ENCODE results near the gene EIF4G3. TPM values are rescaled to one million over a fixed set of nuclear protein-coding genes. Genes with fewer than 3 reads are reported as not detected.

The EIF4G3 gene
- total RNA-seq, 1 experiment from 2014 or later = 39.9 TPM

DNA sequence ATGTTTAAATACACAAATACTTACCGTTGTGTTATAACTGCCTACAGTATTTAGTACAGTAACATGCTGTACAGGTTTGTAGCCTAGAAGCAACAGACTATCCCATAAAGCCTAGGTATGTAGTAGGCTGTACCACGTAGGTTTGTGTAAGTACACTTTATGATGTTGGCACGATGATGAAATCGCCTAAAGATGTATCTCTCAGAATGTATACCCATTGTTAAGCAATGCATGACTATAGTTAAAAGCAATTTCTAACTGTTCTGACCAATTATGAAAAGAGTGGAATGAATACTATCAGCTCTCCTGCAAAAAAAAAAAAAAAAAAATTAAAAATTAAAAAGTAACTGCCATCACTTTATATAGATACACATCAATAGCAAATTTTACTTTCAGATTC lies 401.0 kb downstream of the EIF4G3 start:
- Mint-ChIP-seq H3K4me1 (ENCODE audit: low read depth, unreplicated experiment) (peaks cover 8% of the 10 kb centered on the region), H3K36me3 (ENCODE audit: insufficient read depth, unreplicated experiment) (peaks cover 30% of the 10 kb centered on the region), H3K9me3 (ENCODE audit: low read depth, unreplicated experiment) (no peaks in the 10 kb centered on the region), H3K4me3 (ENCODE audit: low read depth, unreplicated experiment) (no peak overlapping the region), H3K27me3 (ENCODE audit: unreplicated experiment) (no peaks in the 10 kb centered on the region), H3K27ac (ENCODE audit: unreplicated experiment) (no peak overlapping the region)
- intact Hi-C loops (cut with micrococcal nuclease; ENCODE audit: unreplicated experiment) = no loop called here
- CTCF ChIA-PET = no interaction called here
- no peak for DNase-seq
- TF ChIP-seq, protein P1, sequence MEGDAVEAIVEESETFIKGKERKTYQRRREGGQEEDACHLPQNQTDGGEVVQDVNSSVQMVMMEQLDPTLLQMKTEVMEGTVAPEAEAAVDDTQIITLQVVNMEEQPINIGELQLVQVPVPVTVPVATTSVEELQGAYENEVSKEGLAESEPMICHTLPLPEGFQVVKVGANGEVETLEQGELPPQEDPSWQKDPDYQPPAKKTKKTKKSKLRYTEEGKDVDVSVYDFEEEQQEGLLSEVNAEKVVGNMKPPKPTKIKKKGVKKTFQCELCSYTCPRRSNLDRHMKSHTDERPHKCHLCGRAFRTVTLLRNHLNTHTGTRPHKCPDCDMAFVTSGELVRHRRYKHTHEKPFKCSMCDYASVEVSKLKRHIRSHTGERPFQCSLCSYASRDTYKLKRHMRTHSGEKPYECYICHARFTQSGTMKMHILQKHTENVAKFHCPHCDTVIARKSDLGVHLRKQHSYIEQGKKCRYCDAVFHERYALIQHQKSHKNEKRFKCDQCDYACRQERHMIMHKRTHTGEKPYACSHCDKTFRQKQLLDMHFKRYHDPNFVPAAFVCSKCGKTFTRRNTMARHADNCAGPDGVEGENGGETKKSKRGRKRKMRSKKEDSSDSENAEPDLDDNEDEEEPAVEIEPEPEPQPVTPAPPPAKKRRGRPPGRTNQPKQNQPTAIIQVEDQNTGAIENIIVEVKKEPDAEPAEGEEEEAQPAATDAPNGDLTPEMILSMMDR (IDR thresholded peaks at IDR 0.05; ENCODE audit: unreplicated experiment) = no peak
- BruUV-seq (replicated peaks) = no TSS peak

DNA sequence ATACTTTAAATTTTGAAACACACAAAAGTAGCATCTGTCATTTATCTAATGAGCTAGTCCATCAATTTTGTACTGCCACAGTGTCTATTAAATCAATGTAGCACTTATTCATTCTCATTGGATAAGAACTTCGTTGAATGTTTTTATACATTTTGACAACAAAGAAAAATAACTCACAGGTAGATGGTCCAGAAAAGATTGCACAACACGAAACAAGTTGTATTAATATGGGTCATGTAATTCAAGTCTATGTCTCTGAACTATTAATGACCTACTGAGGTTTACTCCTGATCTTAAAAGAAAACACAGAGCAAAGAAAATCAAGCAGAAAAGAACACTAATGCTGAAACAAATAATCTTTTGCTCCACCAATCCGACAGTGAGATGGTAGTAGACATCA lies 404.9 kb downstream of the EIF4G3 start:
- Mint-ChIP-seq H3K27ac (ENCODE audit: unreplicated experiment) (no peak overlapping the region), H3K9me3 (ENCODE audit: low read depth, unreplicated experiment) (no peaks in the 10 kb centered on the region), H3K4me1 (ENCODE audit: low read depth, unreplicated experiment) (no peaks in the 10 kb centered on the region), H3K36me3 (ENCODE audit: insufficient read depth, unreplicated experiment) (peaks cover 26% of the 10 kb centered on the region), H3K27me3 (ENCODE audit: unreplicated experiment) (no peaks in the 10 kb centered on the region), H3K4me3 (ENCODE audit: low read depth, unreplicated experiment) (no peak overlapping the region)
- no TSS peak for BruUV-seq (replicated peaks)
- CTCF ChIA-PET = no interaction called here
- TF ChIP-seq, protein P1 (IDR thresholded peaks at IDR 0.05; ENCODE audit: unreplicated experiment) = no peak
- no peak for DNase-seq
- intact Hi-C loops (cut with micrococcal nuclease; ENCODE audit: unreplicated experiment) = no loop called here

DNA sequence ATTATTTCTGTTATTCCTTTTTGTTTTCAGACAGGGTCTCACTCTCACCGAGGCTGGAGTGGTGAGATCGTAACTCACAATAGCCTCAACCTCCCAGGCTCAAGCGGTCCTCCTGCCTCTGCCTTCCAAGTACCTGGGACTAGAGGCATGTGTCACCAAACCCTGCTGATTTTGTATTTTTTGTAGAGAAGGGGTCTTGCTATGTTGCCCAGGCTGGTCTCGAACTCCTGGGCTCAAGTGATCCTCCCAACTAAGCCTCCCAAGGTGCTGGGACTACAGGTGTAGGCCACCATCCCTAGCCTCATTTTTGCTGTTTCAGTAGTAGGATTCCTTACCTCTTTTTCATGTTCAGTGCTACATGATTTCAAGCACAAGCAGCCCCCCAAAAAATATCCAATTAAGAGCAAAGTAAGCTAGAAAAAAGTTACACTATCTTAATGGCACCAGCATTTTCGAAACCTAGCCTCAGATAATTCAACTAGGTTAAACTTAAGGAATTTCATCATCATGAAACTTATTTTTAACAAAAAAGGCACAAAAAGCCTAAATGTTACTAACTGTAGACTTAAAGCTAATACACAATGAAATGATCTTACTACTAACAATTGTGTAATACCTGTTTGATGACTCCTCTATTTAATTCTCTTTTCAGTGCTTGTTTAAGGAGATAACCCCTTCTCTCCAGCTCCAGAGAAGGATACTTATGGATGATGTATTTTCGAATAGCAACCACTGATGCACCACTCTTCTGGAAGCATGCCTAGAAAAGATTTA lies 406.2 kb downstream of the EIF4G3 start:
- H3K36me3 Mint-ChIP-seq (ENCODE audit: insufficient read depth, unreplicated experiment) = peaks cover 30% of the 10 kb centered on the region
- intact Hi-C loops (cut with micrococcal nuclease; ENCODE audit: unreplicated experiment) = no loop called here
- TF ChIP-seq, protein P1 (IDR thresholded peaks at IDR 0.05; ENCODE audit: unreplicated experiment) = no peak
- H3K27ac Mint-ChIP-seq (ENCODE audit: unreplicated experiment) = no peak overlapping the region
- CTCF ChIA-PET = no interaction called here
- H3K9me3 Mint-ChIP-seq (ENCODE audit: low read depth, unreplicated experiment) = no peaks in the 10 kb centered on the region
- no peaks in the 10 kb centered on the region for H3K27me3 Mint-ChIP-seq (ENCODE audit: unreplicated experiment)
- no peak for DNase-seq
- no peaks in the 10 kb centered on the region for H3K4me1 Mint-ChIP-seq (ENCODE audit: low read depth, unreplicated experiment)
- H3K4me3 Mint-ChIP-seq (ENCODE audit: low read depth, unreplicated experiment) = no peak overlapping the region
- no TSS peak for BruUV-seq (replicated peaks)

DNA sequence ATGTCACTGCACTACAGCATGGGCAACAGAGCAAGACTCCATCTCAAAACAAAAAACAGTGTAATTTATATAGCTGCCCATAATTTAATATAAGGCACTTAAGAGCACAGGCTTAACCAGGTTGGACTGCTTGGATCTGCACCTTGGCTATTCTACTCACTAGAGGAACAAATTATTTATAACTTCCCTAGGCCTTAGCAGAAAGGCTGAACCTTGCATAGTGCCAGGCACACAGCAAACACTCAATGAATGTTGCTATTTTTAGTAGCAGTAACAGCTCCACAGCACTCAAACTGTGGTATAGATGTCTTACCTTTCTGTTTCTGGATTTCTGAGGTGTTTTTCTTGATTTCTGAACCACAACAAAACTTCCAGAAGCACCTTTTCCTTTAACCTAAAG lies 409.4 kb downstream of the EIF4G3 start:
- Mint-ChIP-seq H3K4me1 (ENCODE audit: low read depth, unreplicated experiment) (no peaks in the 10 kb centered on the region), H3K36me3 (ENCODE audit: insufficient read depth, unreplicated experiment) (peaks cover 53% of the 10 kb centered on the region), H3K27ac (ENCODE audit: unreplicated experiment) (no peak overlapping the region), H3K27me3 (ENCODE audit: unreplicated experiment) (no peaks in the 10 kb centered on the region), H3K4me3 (ENCODE audit: low read depth, unreplicated experiment) (no peak overlapping the region), H3K9me3 (ENCODE audit: low read depth, unreplicated experiment) (no peaks in the 10 kb centered on the region)
- TF ChIP-seq, protein P1 (IDR thresholded peaks at IDR 0.05; ENCODE audit: unreplicated experiment) = no peak
- CTCF ChIA-PET = no interaction called here
- no TSS peak for BruUV-seq (replicated peaks)
- intact Hi-C loops (cut with micrococcal nuclease; ENCODE audit: unreplicated experiment) = no loop called here
- DNase-seq = no peak
